Skeletal muscle satellite cell (primary cell): ENCODE results near the gene CNOT2.

Source experiments
- H3K27me3 ChIP-seq: 2 replicates; pipeline ENCODE4 v1.7.0; 2013; ENCODE audit warnings: low read length; ENCODE audit not compliant: control insufficient read depth, insufficient read depth
- H3K36me3 ChIP-seq: 2 replicates; pipeline ENCODE4 v1.7.0; 2013; ENCODE audit warnings: mild to moderate bottlenecking, control low read depth, low read length; ENCODE audit not compliant: insufficient read depth
- H3K4me1 ChIP-seq: 2 replicates; pipeline ENCODE4 v1.7.0; 2013; ENCODE audit warnings: low read length; ENCODE audit not compliant: control insufficient read depth, insufficient read depth
- H3K4me2 ChIP-seq: 2 replicates; pipeline ENCODE4 v1.7.0; 2013; ENCODE audit warnings: mild to moderate bottlenecking, low read length
- H3K4me3 ChIP-seq: 2 replicates; pipeline ENCODE4 v1.7.0; 2013; ENCODE audit warnings: low read length
- H3K9ac ChIP-seq: 2 replicates; pipeline ENCODE4 v1.7.0; 2013; ENCODE audit warnings: mild to moderate bottlenecking, low read depth, low read length, moderate library complexity
- H3K9me3 ChIP-seq: replicated peaks from 2 replicates; pipeline ENCODE4 v1.7.0; 2013; ENCODE audit warnings: mild to moderate bottlenecking, control low read depth, low read length

Gene CNOT2

GRCh38 chr12:70240673-70241072 lies 2.6 kb upstream of the CNOT2 start:
- no peak overlapping the region for H3K4me3 ChIP-seq
- H3K4me1 ChIP-seq = peaks cover 14% of the 10 kb centered on the region
- no peak overlapping the region for H3K4me2 ChIP-seq
- no peaks in the 10 kb centered on the region for H3K9me3 ChIP-seq
- peaks cover 11% of the 10 kb centered on the region for H3K36me3 ChIP-seq
- no peak overlapping the region for H3K9ac ChIP-seq
- H3K27me3 ChIP-seq = no peaks in the 10 kb centered on the region

GRCh38 chr12:70241845-70242244 lies 1.4 kb upstream of the CNOT2 start:
- H3K4me2 ChIP-seq = peak overlapping the region; percentile 94
- no peaks in the 10 kb centered on the region for H3K9me3 ChIP-seq
- peaks cover 25% of the 10 kb centered on the region for H3K4me1 ChIP-seq
- H3K4me3 ChIP-seq = peak overlapping the region; percentile 95
- no peaks in the 10 kb centered on the region for H3K27me3 ChIP-seq
- peak overlapping the region; percentile 98 for H3K9ac ChIP-seq
- H3K36me3 ChIP-seq = peaks cover 11% of the 10 kb centered on the region

GRCh38 chr12:70243510-70244371 lies 508 bp downstream of the CNOT2 start:
- H3K36me3 ChIP-seq = peaks cover 18% of the 10 kb centered on the region
- H3K9ac ChIP-seq = peak overlapping the region; percentile 98
- H3K9me3 ChIP-seq = no peaks in the 10 kb centered on the region
- peak overlapping the region; percentile 95 for H3K4me3 ChIP-seq
- peak overlapping the region; percentile 94 for H3K4me2 ChIP-seq
- H3K27me3 ChIP-seq = no peaks in the 10 kb centered on the region
- H3K4me1 ChIP-seq = peaks cover 37% of the 10 kb centered on the region

GRCh38 chr12:70244409-70244808 lies 1.2 kb downstream of the CNOT2 start:
- H3K4me1 ChIP-seq = peaks cover 37% of the 10 kb centered on the region
- no peaks in the 10 kb centered on the region for H3K27me3 ChIP-seq
- no peaks in the 10 kb centered on the region for H3K9me3 ChIP-seq
- peak overlapping the region; percentile 98 for H3K9ac ChIP-seq
- H3K4me2 ChIP-seq = peak overlapping the region; percentile 83
- H3K4me3 ChIP-seq = peak overlapping the region; percentile 95
- peaks cover 18% of the 10 kb centered on the region for H3K36me3 ChIP-seq

DNA sequence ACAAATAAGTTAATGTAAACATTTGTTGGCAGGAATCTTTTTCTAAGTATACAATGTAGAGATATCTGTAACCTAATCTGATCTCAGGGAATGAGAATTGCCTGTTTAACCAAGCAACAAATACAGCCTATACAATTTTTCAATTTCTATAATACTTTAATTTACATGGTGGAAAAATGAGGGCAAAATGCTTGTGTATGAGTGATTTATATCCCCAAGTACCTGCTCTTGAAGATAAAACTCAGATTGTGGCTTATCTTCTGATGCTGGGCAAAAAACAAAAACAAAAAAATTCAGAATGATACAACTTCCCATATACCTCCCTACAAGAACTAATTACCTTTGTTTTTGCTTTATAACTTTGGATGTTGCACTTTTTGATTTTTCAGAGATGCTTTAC lies 2.2 kb downstream of the CNOT2 start:
- Histone ChIP-seq H3K9me3 (no peaks in the 10 kb centered on the region), H3K9ac (no peak overlapping the region), H3K27me3 (no peaks in the 10 kb centered on the region), H3K4me1 (peaks cover 37% of the 10 kb centered on the region), H3K4me3 (no peak overlapping the region), H3K36me3 (peaks cover 13% of the 10 kb centered on the region), H3K4me2 (peak overlapping the region; percentile 83)

GRCh38 chr12:70246580-70246979 lies 3.3 kb downstream of the CNOT2 start:
- Histone ChIP-seq H3K9ac (no peak overlapping the region), H3K27me3 (no peaks in the 10 kb centered on the region), H3K36me3 (peaks cover 7% of the 10 kb centered on the region), H3K9me3 (no peaks in the 10 kb centered on the region), H3K4me1 (peaks cover 37% of the 10 kb centered on the region), H3K4me2 (peak overlapping the region; percentile 49), H3K4me3 (peak overlapping the region; percentile 31)

DNA sequence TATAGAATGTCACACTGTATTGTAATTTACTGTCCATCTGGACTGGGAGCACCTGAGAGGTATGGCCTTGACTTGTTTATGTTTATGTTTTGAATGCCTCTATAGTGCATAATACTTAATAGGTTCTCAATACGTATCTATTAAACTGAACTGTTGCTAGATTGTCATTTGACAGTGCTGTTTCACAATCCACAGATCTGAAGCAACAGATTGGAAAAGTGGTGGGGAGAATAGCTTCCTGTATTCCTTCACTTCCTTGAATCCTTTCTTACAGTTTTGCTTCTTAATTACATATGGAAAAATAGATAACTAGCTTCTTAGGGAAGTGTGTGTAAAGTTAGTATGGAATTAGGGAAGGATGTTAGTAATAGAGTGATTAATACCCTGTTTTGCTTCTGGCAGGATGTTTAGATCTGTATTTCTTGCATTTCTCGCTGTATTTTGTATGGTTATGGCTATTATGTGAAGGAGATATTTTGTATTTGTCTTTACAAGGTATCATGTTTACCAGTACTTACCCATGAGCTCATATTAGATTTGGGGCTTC lies 4.5 kb downstream of the CNOT2 start:
- H3K9ac ChIP-seq = no peak overlapping the region
- peaks cover 33% of the 10 kb centered on the region for H3K4me1 ChIP-seq
- no peak overlapping the region for H3K4me3 ChIP-seq
- H3K9me3 ChIP-seq = no peaks in the 10 kb centered on the region
- H3K36me3 ChIP-seq = peaks cover 7% of the 10 kb centered on the region
- H3K27me3 ChIP-seq = no peaks in the 10 kb centered on the region
- H3K4me2 ChIP-seq = no peak overlapping the region

GRCh38 chr12:70248876-70249275 lies 5.6 kb downstream of the CNOT2 start:
- H3K27me3 ChIP-seq = no peaks in the 10 kb centered on the region
- H3K36me3 ChIP-seq = peaks cover 7% of the 10 kb centered on the region
- H3K4me1 ChIP-seq = peaks cover 33% of the 10 kb centered on the region
- H3K9ac ChIP-seq = no peak overlapping the region
- H3K4me3 ChIP-seq = no peak overlapping the region
- no peak overlapping the region for H3K4me2 ChIP-seq
- no peaks in the 10 kb centered on the region for H3K9me3 ChIP-seq

DNA sequence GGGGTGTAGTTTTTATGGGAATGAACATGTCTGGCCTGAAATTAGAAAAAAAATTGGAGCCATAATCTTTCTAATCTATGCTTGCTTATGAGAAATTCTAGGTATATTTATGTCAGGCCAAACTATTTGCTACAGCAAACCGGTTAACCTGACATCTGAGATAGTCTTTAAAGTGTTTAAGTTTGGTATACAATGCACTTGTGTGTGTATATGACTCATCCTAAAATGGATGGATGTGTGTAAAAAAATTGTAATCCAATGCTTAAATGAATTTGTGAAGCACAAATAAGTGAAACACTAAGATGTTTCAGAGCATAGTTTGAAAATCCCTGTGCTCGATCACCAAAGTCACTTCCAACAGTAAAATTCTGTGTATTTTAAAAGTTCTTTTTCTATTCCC lies 6.7 kb downstream of the CNOT2 start:
- no peak overlapping the region for H3K9ac ChIP-seq
- no peaks in the 10 kb centered on the region for H3K9me3 ChIP-seq
- peaks cover 30% of the 10 kb centered on the region for H3K4me1 ChIP-seq
- H3K36me3 ChIP-seq = peaks cover 7% of the 10 kb centered on the region
- H3K27me3 ChIP-seq = no peaks in the 10 kb centered on the region
- no peak overlapping the region for H3K4me3 ChIP-seq
- H3K4me2 ChIP-seq = no peak overlapping the region

DNA sequence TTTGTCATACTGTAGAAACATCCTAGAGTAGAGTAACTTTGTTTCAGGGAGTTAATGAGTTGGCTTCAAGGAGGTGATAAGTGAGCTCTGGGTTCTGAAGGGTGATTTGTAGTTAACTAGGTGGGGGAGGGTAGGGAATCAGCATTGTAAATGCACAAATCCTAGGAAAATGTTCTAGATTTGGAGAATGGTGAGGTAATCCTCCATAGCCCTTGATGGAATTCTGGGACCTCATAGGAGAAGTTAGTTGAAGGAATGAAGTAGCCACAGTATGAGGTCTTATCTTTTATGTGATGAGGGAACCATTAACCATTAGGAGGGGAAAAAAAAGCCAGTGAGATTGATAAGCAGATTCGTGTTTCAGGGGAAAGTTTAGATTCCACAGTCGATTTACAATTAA lies 8.0 kb downstream of the CNOT2 start:
- Histone ChIP-seq H3K4me3 (no peak overlapping the region), H3K27me3 (no peaks in the 10 kb centered on the region), H3K36me3 (peaks cover 7% of the 10 kb centered on the region), H3K9ac (no peak overlapping the region), H3K9me3 (no peaks in the 10 kb centered on the region), H3K4me2 (no peak overlapping the region), H3K4me1 (peaks cover 23% of the 10 kb centered on the region)

GRCh38 chr12:70251661-70252060 lies 8.4 kb downstream of the CNOT2 start:
- Histone ChIP-seq H3K4me3 (no peak overlapping the region), H3K4me1 (peaks cover 19% of the 10 kb centered on the region), H3K9me3 (no peaks in the 10 kb centered on the region), H3K4me2 (no peak overlapping the region), H3K27me3 (no peaks in the 10 kb centered on the region), H3K36me3 (peaks cover 7% of the 10 kb centered on the region), H3K9ac (no peak overlapping the region)

DNA sequence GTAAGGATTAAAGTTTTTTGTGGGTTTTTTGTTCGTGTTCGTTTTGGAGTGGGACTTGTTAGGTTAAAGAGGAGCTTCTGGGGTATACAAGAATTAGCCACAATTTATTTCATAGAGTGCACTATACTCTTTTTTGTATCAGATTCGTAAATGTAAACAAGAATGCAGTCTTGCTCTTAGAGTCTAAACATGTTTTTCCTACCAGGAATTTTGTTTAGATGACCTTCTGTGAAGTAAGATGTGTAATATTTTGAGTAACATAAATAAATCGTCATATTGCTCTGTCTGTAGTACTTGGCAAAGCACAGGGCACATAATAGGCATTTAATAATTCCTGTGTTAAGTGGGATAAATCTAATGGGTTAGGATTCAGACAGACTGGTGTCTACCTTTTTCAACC lies 9.6 kb downstream of the CNOT2 start:
- no peaks in the 10 kb centered on the region for H3K27me3 ChIP-seq
- no peaks in the 10 kb centered on the region for H3K9me3 ChIP-seq
- no peak overlapping the region for H3K4me2 ChIP-seq
- no peak overlapping the region for H3K9ac ChIP-seq
- H3K4me1 ChIP-seq = peaks cover 7% of the 10 kb centered on the region
- H3K36me3 ChIP-seq = peaks cover 3% of the 10 kb centered on the region
- H3K4me3 ChIP-seq = no peak overlapping the region
